Omental fat pad (tissue), 4 donors: Measurements from ENCODE around the gene MTX2. TPM values are rescaled to one million over a fixed set of nuclear protein-coding genes. Genes with fewer than 3 reads are reported as not detected.

ENCODE experiments used
- ATAC-seq: fragments of 150-250 bp; one replicate; pipeline ENCODE4 v1.9.1; 2016; ENCODE audit warnings: mild to moderate bottlenecking, moderate library complexity; ENCODE audit not compliant: low FRiP score
- DNase-seq: peaks from one replicate; pipeline ENCODE4 v3.0.0-alpha.2; 2019; ENCODE audit warnings: low spot score
- CTCF ChIP-seq, 3 donors: fragments of 450-650 bp; IDR thresholded peaks; one replicate each; pipeline ENCODE4 v1.5.1; 2016 to 2017; ENCODE audit warnings: antibody characterized with exemption in 3 of 3, mild to moderate bottlenecking in 3 of 3, moderate library complexity in 2 of 3
- total RNA-seq, 4 donors: library from RNA; depleted of rRNA; stranded (reverse); fragments of >200 nt; gene quantifications; one replicate each; pipeline ENCODE4 v1.1.0, GENCODE V29; 2016

Gene MTX2
- total RNA-seq, 4 donors from 2014 or later: 12.1 to 26.8 (median 21.8) TPM

- no peak for TF ChIP-seq CTCF (IDR thresholded peaks at IDR 0.05)
- DNase-seq: no peak
- no peak for ATAC-seq
Measured at GRCh38 chr2:176270100-176270750, 983 bp downstream of the MTX2 start.

DNA sequence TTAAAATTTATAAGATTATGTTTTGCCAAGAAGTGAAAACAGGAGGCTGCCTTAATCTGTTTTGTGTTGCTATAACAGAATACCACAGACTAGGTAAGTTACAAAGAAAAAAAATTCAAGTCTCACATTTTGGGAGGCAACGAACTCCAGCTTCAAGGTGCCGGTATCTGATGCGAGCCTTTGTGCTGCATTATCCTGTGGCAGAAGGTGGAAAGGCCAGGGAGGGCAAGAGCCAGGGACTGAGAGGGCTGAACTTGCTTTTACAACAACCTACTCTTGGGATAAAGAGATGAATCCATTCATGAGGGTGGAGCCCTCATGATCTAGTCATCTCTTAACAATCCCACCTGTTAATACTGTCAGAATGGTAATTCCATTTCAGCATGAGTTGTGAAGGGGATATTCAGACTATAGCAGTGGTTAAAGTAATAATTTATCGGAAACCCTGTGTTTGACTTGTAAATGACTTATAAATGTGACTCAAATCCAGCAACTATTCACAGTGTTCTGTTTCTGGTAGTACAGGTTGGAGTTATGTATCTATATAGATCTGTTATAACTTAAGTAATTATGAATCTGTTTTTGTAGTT is 3.7 kb downstream of the MTX2 start:
- no peak for TF ChIP-seq CTCF (IDR thresholded peaks at IDR 0.05)
- ATAC-seq: no peak
- DNase-seq: no peak

GRCh38 chr2:176278927-176279326 is 9.7 kb downstream of the MTX2 start:
- TF ChIP-seq CTCF (IDR thresholded peaks at IDR 0.05): no peak
- DNase-seq (no peak), ATAC-seq (no peak)

DNA sequence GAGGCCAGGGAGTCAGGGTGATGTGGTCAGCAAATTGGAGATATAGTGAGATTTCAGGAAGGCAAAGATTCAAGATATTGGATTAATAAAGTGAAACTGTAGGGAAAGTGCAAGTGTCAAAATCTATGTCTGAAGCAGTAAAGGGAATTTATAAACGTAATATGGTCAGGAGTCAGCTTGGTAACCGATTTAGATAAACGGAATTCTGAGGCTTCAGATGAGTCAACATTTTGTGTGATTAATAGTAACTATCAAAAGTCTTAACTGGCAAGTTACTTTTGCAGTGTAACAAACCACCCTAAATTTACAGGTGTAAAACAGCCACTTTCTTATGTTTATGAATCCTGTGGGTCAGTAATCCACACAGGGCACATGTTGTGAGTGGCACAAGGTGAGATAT is 10.9 kb downstream of the MTX2 start:
- no peak for ATAC-seq
- TF ChIP-seq CTCF (IDR thresholded peaks at IDR 0.05): no peak
- DNase-seq: no peak

GRCh38 chr2:176280867-176281658 is 11.8 kb downstream of the MTX2 start:
- no peak for TF ChIP-seq CTCF (IDR thresholded peaks at IDR 0.05)
- no peak for DNase-seq
- no peak for ATAC-seq

- DNase-seq (no peak), ATAC-seq (no peak)
- TF ChIP-seq CTCF (IDR thresholded peaks at IDR 0.05): no peak
Measured at GRCh38 chr2:176283291-176284068, 14.2 kb downstream of the MTX2 start.
